Measurements from ENCODE around the gene FZD4. TPM values are rescaled to one million over a fixed set of nuclear protein-coding genes. Genes with fewer than 3 reads are reported as not detected.
"Not testable (repeated sequence)": the region's sequence is repeated elsewhere in the genome, so short reads cannot be mapped to it uniquely, and the experiment has no call there.

Gene FZD4
- total RNA-seq, 1 experiment from 2014 or later = 0.35 TPM

DNA sequence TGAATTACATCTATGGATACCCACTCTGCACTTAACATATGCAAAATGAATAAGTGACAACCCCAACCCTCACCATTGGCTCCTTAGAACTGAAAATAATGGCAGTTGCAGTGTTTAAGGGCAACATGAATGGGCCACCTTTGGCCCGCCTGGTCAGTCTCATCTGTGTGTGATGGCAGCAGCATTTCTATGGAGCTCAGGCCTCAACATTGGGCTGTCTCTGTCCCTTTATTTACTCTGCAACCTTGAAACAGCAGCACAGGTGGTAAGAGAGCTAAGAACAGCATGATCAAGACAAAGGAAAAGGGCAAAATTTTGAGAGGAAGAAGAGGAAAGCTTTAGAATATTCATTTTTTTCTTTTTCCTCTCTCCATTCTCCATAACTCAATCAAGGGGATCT lies 44.2 kb upstream of the FZD4 start:
- Mint-ChIP-seq H3K27me3 (ENCODE audit: insufficient read depth, unreplicated experiment) (no peaks in the 10 kb centered on the region), H3K4me3 (ENCODE audit: unreplicated experiment) (no peak overlapping the region), H3K9me3 (ENCODE audit: unreplicated experiment) (no peaks in the 10 kb centered on the region), H3K4me1 (ENCODE audit: insufficient read depth, unreplicated experiment) (no peaks in the 10 kb centered on the region), H3K36me3 (ENCODE audit: insufficient read depth, unreplicated experiment) (no peaks in the 10 kb centered on the region), H3K27ac (ENCODE audit: low read depth, unreplicated experiment) (no peak overlapping the region)
- TF ChIP-seq, protein P1, sequence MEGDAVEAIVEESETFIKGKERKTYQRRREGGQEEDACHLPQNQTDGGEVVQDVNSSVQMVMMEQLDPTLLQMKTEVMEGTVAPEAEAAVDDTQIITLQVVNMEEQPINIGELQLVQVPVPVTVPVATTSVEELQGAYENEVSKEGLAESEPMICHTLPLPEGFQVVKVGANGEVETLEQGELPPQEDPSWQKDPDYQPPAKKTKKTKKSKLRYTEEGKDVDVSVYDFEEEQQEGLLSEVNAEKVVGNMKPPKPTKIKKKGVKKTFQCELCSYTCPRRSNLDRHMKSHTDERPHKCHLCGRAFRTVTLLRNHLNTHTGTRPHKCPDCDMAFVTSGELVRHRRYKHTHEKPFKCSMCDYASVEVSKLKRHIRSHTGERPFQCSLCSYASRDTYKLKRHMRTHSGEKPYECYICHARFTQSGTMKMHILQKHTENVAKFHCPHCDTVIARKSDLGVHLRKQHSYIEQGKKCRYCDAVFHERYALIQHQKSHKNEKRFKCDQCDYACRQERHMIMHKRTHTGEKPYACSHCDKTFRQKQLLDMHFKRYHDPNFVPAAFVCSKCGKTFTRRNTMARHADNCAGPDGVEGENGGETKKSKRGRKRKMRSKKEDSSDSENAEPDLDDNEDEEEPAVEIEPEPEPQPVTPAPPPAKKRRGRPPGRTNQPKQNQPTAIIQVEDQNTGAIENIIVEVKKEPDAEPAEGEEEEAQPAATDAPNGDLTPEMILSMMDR (IDR thresholded peaks at IDR 0.05; ENCODE audit: unreplicated experiment) = no peak
- no TSS peak for BruUV-seq (replicated peaks)
- CTCF ChIA-PET = interaction anchor here (0.5 to 1.1 kb wide), 3 partner anchors 13 to 25 kb away, joined by 3 read pairs; no protein-coding TSS in a partner anchor
- no peak for DNase-seq (ENCODE audit: unreplicated experiment)
- POLR2A ChIA-PET = interaction anchor here (0.8 to 1.3 kb wide), 2 partner anchors 9 to 16 kb away, joined by 3 to 4 read pairs; no protein-coding TSS in a partner anchor
- intact Hi-C loops (cut with micrococcal nuclease) = no loop called here

DNA sequence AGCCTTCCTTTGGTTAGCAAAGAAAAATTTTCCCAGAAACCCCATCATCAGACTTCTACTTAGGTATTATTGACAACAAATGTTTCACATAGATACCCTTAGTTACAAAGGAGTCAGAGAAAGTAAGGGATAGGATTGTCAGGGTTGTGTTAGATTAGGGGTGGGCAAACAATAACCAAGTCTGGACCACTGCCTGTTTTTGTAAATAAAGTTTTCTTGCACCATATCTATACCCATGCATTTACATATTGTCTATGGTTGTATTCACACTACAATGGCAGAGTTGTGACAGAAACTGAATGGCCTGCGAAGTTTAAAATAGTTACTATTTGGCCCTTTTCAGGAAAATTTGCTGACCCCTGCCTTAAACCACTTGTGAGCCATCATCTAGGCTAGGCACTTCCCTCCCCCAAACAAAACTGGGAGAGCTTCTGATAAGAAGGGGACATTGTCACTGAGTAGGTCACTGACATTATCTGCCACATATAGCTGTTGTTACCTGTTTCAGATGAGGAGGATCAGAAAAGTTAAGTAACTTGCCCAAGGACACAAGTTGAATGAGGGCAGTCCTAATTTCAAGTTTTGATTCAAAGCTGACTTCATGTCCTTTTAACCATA lies 41.9 kb upstream of the FZD4 start:
- H3K9me3 Mint-ChIP-seq (ENCODE audit: unreplicated experiment) = no peaks in the 10 kb centered on the region
- TF ChIP-seq, protein P1 (IDR thresholded peaks at IDR 0.05; ENCODE audit: unreplicated experiment) = no peak
- intact Hi-C loops (cut with micrococcal nuclease) = no loop called here
- CTCF ChIA-PET = interaction anchor here (0.5 to 3.6 kb wide), 6 partner anchors 9 to 285 kb away, joined by 3 to 14 read pairs (median 5); no protein-coding TSS in a partner anchor
- no peak overlapping the region for H3K4me3 Mint-ChIP-seq (ENCODE audit: unreplicated experiment)
- no peaks in the 10 kb centered on the region for H3K36me3 Mint-ChIP-seq (ENCODE audit: insufficient read depth, unreplicated experiment)
- no peaks in the 10 kb centered on the region for H3K27me3 Mint-ChIP-seq (ENCODE audit: insufficient read depth, unreplicated experiment)
- no peak overlapping the region for H3K27ac Mint-ChIP-seq (ENCODE audit: low read depth, unreplicated experiment)
- no peak for DNase-seq (ENCODE audit: unreplicated experiment)
- POLR2A ChIA-PET = interaction anchor here (1.1 kb wide), 1 partner anchor 252 kb away, joined by 3 read pairs; no protein-coding TSS in a partner anchor
- no peaks in the 10 kb centered on the region for H3K4me1 Mint-ChIP-seq (ENCODE audit: insufficient read depth, unreplicated experiment)
- no TSS peak for BruUV-seq (replicated peaks)

DNA sequence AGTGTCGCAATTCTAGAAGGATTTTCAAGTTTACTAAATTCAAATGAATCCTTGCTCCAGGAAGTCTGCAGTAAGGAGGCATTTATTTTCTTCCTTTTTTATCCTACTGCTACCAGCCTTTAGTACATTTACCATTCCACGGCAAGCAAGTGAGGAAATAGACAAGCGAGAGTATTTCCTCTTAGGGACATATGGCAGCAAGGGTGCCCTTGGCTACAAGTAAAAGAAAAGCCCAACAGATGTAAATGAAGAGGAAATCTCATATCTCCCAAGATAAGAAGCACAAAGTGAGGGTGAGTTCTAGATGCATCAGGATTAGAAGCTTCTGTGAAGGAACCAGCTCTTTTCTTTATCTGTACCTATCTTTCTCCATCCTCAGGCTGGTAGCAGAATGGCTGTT lies 37.8 kb upstream of the FZD4 start:
- CTCF ChIA-PET = interaction anchor here (0.6 to 3.2 kb wide), 6 partner anchors 19 to 297 kb away, joined by 3 to 14 read pairs (median 4); no protein-coding TSS in a partner anchor
- H3K4me1 Mint-ChIP-seq (ENCODE audit: insufficient read depth, unreplicated experiment) = peaks cover 13% of the 10 kb centered on the region
- TF ChIP-seq, protein P1 (IDR thresholded peaks at IDR 0.05; ENCODE audit: unreplicated experiment) = no peak
- POLR2A ChIA-PET = no interaction called here
- H3K27ac Mint-ChIP-seq (ENCODE audit: low read depth, unreplicated experiment) = no peak overlapping the region
- intact Hi-C loops (cut with micrococcal nuclease) = no loop called here
- no peak overlapping the region for H3K4me3 Mint-ChIP-seq (ENCODE audit: unreplicated experiment)
- H3K27me3 Mint-ChIP-seq (ENCODE audit: insufficient read depth, unreplicated experiment) = no peaks in the 10 kb centered on the region
- BruUV-seq (replicated peaks) = no TSS peak
- no peaks in the 10 kb centered on the region for H3K9me3 Mint-ChIP-seq (ENCODE audit: unreplicated experiment)
- no peak for DNase-seq (ENCODE audit: unreplicated experiment)
- H3K36me3 Mint-ChIP-seq (ENCODE audit: insufficient read depth, unreplicated experiment) = no peaks in the 10 kb centered on the region

DNA sequence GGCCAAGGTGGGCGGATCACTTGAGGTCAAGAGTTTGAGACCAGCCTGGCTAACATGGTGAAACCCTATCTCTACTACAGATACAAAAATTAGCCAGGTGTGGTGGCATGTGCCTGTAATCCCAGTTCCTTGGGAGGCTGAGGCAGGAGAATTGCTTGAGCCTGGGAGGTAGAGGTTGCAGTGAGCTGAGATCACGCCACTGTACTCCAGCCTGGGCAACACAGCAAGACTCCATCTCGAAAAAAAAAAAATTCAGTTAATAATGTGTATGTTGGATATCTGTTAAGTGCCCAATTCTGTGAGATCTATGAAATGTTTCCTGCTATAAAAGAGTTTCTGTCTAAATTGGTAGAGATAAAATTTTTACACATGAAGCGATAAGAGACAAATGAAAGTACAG lies 37.1 kb upstream of the FZD4 start:
- H3K27ac Mint-ChIP-seq (ENCODE audit: low read depth, unreplicated experiment); DNase-seq (ENCODE audit: unreplicated experiment); H3K9me3 Mint-ChIP-seq (ENCODE audit: unreplicated experiment); BruUV-seq (replicated peaks); H3K36me3 Mint-ChIP-seq (ENCODE audit: insufficient read depth, unreplicated experiment); H3K4me3 Mint-ChIP-seq (ENCODE audit: unreplicated experiment); POLR2A ChIA-PET; intact Hi-C loops (cut with micrococcal nuclease); H3K27me3 Mint-ChIP-seq (ENCODE audit: insufficient read depth, unreplicated experiment): not testable (repeated sequence)
- peaks cover 13% of the 10 kb centered on the region for H3K4me1 Mint-ChIP-seq (ENCODE audit: insufficient read depth, unreplicated experiment)
- CTCF ChIA-PET = interaction anchor here (0.7 to 1.8 kb wide), 2 partner anchors 280 to 289 kb away, joined by 5 to 7 read pairs; no protein-coding TSS in a partner anchor
